ENCODE results near the gene DNAL4. TPM values are rescaled to one million over a fixed set of nuclear protein-coding genes. Genes with fewer than 3 reads are reported as not detected.

Gene DNAL4
- polyA plus RNA-seq, 2 of the 4 experiments (the other 2 are of a cell fraction), result 7.7 to 9.8 TPM

GRCh38 chr22:38770257-38770949, 23.5 kb downstream of the DNAL4 start:
- CTCF ChIA-PET, result interaction anchor here (0.5 to 7.5 kb wide), 18 partner anchors 7 to 1413 kb away, joined by 3 to 112 read pairs (median 24); partner anchors contain the start of genes CBX6, NPTXR and SUN2

GRCh38 chr22:38768036-38768435, 25.9 kb downstream of the DNAL4 start:
- H3K4me3 ChIP-seq, result no peak overlapping the region
- ATAC-seq (no peak), DNase-seq (ENCODE audit: low read depth in 1 of 2, low spot score in 1 of 2) (no peak), FAIRE-seq (no peak)
- no peak overlapping the region for H3K27ac ChIP-seq
- H3K4me2 ChIP-seq, result no peak overlapping the region
- TF ChIP-seq EP300 (IDR thresholded peaks at IDR 0.05) (no peak), CHD2 (IDR thresholded peaks at IDR 0.05; ENCODE audit: low read length, partially characterized antibody) (no peak), ELK1 (IDR thresholded peaks at IDR 0.05; ENCODE audit: low read depth, low read length) (no peak), MAX (IDR thresholded peaks at IDR 0.05) (no peak), JUN (IDR thresholded peaks at IDR 0.05) (no peak), EHMT2 (IDR thresholded peaks at IDR 0.05; ENCODE audit: low read depth) (no peak), ATOH8 (CRISPR knock-in tag; IDR thresholded peaks at IDR 0.05; ENCODE audit: low read depth) (no peak), PBX3 (IDR thresholded peaks at IDR 0.05) (no peak), NFE2L2 (conservative IDR thresholded peaks at IDR 0.05; ENCODE audit: low read length) (no peak)
- H3K4me1 ChIP-seq, result peaks cover 29% of the 10 kb centered on the region
- CTCF ChIA-PET, result interaction anchor here (0.7 to 7.5 kb wide), 31 partner anchors 9 to 359 kb away, joined by 3 to 112 read pairs (median 10); partner anchors contain the start of genes CBX6, NPTXR and SUN2
- H3K9me3 ChIP-seq, result no peaks in the 10 kb centered on the region
- POLR2A ChIA-PET, result interaction anchor here (3.0 kb wide), 1 partner anchor 76 kb away, joined by 35 read pairs; the partner anchor contains the start of gene NPTXR
- WGBS (ENCODE audit: missing lambda C conversion rate), result 90% methylated on average over 9 of the region's 11 CpGs

More at GRCh38 chr22:38770257-38770949, 23.5 kb downstream of the DNAL4 start:
- no peak for TF ChIP-seq JUNB (IDR thresholded peaks at IDR 0.05)
- no peak for TF ChIP-seq BHLHE40 (IDR thresholded peaks at IDR 0.05; ENCODE audit: low read depth, low read length)
- Histone ChIP-seq H3K4me3 (no peak overlapping the region), H3K4me1 (peaks cover 12% of the 10 kb centered on the region), H3K9me3 (no peaks in the 10 kb centered on the region), H3K4me2 (no peak overlapping the region), H3K27ac (no peak overlapping the region)
- POLR2A ChIA-PET, result interaction anchor here (3.0 kb wide), 1 partner anchor 73 kb away, joined by 35 read pairs; the partner anchor contains the start of gene NPTXR
- no peak for DNase-seq (ENCODE audit: low read depth in 1 of 2, low spot score in 1 of 2)
- ATAC-seq, result no peak
- WGBS (ENCODE audit: missing lambda C conversion rate), result 74% methylated on average over 14 of the region's 16 CpGs
- no peak for FAIRE-seq

GRCh38 chr22:38767313-38767712, 26.6 kb downstream of the DNAL4 start:
- 83% methylated on average over 6 of the region's 9 CpGs for WGBS (ENCODE audit: missing lambda C conversion rate)
- FAIRE-seq, result no peak
- TF ChIP-seq FOSL2 (IDR thresholded peaks at IDR 0.05) (no peak), FOSL2 (CRISPR knock-in tag; IDR thresholded peaks at IDR 0.05) (no peak), USF2 (IDR thresholded peaks at IDR 0.05) (no peak), HMGXB4 (CRISPR knock-in tag; IDR thresholded peaks at IDR 0.05; ENCODE audit: borderline replicate concordance) (no peak), RARB (CRISPR knock-in tag; IDR thresholded peaks at IDR 0.05) (no peak), ATOH8 (CRISPR knock-in tag; IDR thresholded peaks at IDR 0.05; ENCODE audit: low read depth) (no peak), KDM5A (IDR thresholded peaks at IDR 0.05) (no peak), CHD2 (IDR thresholded peaks at IDR 0.05; ENCODE audit: low read length, partially characterized antibody) (no peak)
- Histone ChIP-seq H3K9me3 (no peaks in the 10 kb centered on the region), H3K27ac (no peak overlapping the region), H3K4me2 (no peak overlapping the region), H3K4me1 (peaks cover 29% of the 10 kb centered on the region), H3K4me3 (no peak overlapping the region)
- CTCF ChIA-PET, result interaction anchor here (0.6 to 7.5 kb wide), 24 partner anchors 10 to 359 kb away, joined by 3 to 112 read pairs (median 15); partner anchors contain the start of genes CBX6, NPTXR and SUN2
- no peak for ATAC-seq
- no peak for DNase-seq (ENCODE audit: low read depth in 1 of 2, low spot score in 1 of 2)
- POLR2A ChIA-PET, result interaction anchor here (1.1 to 3.0 kb wide), 2 partner anchors 76 to 86 kb away, joined by 3 to 35 read pairs; partner anchors contain the start of genes NPTXR and TOMM22
